GM21381 (cell line): Measurements from ENCODE around the gene GIMAP7.
A peak's percentile ranks its signal among the peaks of the same experiment; 100 is the strongest.
"Not testable (repeated sequence)": the region's sequence is repeated elsewhere in the genome, so short reads cannot be mapped to it uniquely, and the experiment has no call there.

Experiments
- ATAC-seq: cut with Tn5 transposase; IDR thresholded peaks from one replicate; pipeline ENCODE4 v1.9.1; 2021; ENCODE audit warnings: mild to moderate bottlenecking, moderate library complexity; ENCODE audit not compliant: unreplicated experiment

The GIMAP7 gene

DNA sequence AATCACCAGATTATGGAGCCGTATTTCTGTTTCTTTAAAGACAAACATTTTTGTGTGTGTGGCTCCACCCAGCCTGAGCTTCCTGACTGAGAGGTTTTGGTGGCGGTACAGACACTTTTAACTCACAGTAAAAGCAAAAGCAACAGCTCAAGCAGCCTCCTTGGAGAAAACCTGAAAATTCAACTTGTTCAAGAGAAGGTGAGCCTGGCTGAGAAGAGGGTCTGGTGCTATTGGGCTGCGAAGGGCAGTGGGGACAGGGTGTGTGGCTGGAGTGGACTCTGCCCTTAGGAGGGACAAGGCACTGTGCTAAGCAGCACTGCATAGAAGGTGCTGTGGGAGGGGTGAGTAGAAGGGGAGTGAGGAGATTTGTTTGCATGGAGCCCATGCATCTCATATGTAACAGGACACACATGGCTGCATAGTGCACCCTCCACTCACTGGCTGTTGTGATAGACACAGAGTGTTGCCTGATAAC lies at the start of gene GIMAP7:
GIMAP7 (plus strand) TSS at position 125 of the 475 bp plus-strand sequence. CDS start 5,103 bp downstream, outside the sequence.
- ATAC-seq: peak; percentile 52

DNA sequence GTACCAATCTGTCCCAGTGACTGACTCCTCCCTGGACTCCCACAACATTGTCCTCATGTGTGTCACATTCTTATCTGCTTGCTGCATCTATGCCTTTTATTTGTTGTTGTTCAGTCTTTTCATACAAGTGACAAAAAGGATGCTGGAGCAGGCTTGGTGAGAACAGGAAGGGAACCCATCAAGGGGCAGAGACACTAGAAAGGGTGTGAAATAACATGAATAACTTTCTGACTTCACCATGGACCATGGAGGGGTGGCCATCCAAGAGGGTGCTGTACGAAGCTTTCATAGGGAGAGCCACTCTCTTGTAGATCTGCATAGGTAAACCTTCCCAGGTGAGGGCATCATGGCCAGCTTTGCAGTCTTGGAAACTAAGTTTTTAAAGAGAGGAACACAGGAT lies 49.7 kb upstream of the GIMAP7 start:
- ATAC-seq: no peak

DNA sequence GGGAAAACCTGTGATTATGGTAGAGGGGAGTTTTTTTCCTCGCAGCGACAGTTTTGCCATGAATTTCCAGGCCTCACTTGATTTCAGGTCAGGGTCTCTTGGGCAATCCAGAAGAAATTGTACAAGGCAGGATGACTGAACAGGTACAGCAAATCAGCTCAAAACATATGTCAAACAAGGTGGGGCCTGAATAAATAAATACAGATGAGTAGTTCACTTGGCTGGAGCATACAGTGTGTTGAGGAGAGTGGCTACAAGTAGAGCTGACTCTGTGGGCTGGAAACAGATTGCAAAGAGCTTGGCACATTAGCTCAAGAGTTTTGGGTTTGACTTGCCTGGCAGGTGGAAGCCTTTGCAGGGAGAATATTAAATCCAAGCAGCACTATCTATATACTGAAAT lies 49.3 kb upstream of the GIMAP7 start:
- no peak for ATAC-seq

DNA sequence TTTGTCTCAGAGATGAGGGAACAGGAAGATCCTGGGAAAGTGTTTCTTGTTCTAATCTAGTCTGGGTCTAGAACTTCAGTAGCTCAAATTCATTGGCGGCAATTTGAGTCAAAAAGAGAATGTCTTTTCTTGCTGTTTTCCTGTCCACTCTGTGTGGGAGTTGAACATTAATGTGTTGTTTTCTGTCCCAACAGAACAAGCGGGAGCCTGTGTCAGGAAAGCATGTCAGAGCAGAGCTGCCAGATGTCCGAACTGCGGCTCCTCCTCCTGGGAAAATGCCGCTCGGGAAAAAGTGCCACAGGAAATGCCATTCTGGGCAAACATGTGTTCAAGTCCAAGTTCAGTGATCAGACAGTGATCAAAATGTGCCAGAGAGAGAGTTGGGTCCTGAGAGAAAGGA lies 48.2 kb upstream of the GIMAP7 start:
- no peak for ATAC-seq

DNA sequence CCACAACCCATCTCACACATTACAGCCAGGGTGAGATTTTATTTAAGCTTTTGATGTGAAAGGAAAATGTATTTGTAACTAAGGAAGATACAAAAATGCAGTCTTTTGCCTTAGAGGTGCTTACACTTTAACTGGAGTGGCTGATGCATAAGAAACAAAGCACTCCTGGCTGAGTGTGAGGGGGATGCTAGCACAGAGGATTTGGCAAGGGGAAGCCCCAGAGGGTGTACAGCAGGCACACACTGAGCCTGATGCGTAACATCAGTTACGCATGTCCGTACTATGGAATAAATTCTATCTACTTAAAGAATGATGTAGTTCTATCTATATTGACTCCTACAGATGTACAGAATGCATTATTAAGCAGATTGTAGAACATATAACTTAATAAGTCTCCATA lies 46.4 kb upstream of the GIMAP7 start:
- no peak for ATAC-seq

DNA sequence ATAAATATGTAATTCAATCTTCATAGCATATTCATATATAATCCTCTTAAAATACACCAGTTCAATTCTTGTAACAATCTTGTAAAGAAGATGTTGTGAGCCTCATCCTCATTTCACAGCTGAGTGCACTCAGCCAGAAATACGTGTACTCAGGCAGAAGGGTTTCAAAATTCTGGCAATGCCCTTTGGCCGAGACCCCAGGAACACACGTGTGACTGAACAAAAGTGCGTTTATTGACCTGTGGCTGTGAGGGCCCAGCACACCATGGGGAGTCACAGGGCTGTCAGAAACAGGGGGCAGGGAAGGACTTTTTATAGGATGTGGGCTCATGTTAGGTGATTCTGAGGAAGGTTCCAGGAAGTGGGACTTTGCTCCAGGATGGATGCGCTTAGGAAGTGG lies 42.8 kb upstream of the GIMAP7 start:
- no peak for ATAC-seq

DNA sequence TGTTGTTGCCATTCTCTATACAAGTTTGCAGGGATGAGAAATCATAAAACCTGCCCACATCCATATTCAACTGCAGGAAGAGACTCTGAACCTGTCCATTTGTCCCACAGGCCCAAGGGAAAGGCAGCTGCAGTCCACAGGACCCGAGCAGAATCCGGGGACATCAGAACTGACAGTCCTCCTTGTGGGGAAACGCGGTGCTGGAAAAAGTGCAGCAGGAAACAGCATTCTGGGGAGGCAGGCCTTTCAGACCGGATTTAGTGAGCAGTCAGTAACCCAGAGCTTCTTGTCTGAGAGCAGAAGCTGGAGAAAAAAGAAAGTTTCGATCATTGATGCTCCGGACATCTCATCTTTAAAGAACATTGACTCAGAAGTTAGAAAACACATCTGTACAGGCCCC lies 40.8 kb upstream of the GIMAP7 start:
- ATAC-seq: no peak

DNA sequence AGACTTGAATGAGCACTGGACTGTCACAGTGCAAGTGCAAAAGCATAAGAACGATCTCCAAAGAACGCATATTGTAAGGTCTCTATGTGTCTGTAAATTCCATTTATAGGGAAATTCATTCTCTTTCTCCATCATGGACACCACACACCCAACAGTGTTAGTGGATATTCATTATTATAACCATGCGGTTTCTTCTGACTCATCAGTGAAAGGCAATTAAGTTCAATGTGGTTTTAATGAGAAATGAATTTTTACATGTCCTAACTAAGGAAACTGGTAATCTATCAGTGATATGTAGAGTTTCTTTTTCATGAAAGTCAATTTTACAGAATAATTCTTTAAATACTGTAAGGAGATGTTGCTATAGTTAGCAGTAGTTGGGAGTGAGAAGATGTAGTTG lies 38.4 kb upstream of the GIMAP7 start:
- no peak for ATAC-seq

DNA sequence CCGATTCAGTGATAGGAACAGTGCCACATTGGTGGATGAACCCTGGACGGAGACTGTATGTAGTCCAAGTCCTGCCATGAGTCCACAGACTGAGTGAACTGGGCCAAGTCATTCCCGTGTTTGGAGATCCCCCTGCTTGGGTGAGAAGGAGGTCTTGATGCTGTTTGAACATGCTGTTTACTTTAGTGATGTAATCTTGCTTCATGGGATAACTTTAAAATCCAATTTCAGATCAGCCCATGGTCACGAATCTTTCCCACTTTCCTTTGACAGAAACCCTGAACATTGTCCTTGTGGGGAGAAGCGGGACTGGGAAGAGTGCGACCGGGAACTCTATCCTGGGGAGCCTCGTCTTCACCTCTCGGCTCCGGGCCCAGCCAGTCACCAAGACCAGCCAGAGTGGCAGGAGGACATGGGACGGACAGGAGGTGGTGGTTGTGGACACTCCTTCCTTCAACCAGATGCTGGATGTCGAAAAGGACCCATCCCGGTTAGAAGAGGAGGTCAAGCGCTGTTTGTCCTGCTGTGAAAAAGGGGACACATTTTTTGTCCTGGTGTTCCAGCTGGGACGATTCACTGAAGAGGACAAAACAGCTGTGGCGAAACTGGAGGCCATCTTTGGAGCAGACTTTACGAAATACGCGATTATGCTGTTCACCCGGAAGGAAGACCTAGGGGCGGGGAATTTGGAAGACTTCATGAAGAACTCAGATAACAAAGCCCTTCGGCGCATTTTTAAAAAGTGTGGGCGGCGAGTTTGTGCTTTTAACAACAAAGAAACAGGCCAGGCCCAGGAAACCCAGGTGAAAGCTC lies 37.6 kb upstream of the GIMAP7 start:
- ATAC-seq: no peak

DNA sequence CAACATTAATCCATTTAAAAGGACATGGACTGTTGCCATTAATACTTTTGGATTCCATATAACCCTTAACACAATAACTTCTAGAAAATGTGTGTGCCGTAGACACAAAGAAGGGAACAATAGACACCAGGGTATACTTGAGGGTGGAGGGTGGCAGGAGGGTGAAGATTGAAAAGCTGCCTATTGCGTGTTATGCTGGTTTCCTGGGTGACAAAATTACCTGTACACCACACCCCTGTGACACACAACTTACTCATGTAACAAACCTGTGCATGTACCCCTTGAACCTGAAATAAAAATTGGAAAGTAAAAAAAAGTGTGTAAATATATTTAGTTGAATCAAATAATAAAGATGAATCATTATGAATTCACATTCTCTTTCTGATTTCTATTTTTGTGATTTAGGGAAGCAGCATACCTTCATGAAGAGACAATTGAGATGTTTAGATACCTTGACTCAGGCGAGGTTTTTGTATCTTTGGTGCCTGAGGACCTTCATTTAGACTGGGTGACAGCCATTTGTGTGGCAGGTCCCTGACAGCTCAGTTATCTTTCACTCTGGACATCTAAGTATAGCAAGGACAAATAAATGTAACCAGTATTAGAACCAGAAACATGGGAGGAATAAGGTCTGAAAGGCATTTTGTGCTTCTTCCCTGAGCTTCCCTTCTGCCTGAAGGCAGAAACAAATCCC lies 35.5 kb upstream of the GIMAP7 start:
- ATAC-seq: no peak

DNA sequence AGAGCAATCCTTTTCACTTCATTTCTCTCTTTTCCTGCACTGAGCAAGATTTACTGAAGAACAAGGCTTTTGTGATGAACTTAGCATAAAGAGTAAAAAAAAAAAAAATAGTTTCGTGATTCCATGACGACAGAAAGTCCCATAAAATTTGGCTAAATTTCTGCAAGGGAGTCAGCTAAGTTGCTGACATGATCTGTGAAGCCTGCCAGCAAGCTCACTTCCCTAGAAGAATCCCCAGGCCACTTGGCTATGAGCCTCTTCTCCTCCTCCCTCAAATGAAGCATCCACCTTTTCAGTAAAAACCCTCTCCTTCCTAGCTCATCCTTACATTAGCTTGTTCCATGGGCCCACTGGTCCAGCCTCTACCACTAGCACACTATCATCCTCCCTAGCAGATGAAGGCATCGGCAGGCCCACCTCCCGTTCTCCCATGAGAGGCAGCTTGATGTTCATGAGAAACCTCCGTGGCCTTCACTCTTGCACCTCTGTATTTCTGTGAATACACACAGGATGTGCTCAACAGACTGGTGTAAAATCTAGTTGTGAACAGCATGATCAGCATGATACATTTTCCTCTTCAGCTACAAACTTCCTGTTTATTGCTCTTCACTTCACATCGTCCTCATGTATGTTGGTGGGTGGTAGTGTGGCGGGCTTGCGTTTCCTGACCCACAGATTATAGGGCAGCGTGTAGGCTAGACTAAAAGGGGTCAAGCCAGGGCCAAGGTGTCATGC lies 33.3 kb upstream of the GIMAP7 start:
- ATAC-seq: no peak

DNA sequence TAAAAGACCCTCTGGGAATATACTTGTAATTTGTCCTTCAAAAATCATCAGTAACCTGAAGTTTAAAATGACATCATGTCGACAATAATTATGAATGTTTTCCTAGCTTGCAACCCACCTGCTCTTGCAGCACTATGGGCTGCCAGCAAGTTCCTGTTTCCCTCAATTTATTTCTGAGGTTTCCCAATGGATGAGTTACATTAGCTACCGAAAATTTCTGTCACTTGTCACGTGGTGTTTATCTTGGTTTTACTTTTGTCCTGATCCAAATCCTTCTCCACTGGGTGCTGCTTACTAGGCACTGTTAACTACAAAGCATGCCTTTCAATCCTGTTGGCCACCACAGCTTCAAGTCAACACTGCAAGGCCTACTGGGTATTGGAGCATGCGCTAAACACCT lies 32.8 kb upstream of the GIMAP7 start:
- ATAC-seq: no peak

DNA sequence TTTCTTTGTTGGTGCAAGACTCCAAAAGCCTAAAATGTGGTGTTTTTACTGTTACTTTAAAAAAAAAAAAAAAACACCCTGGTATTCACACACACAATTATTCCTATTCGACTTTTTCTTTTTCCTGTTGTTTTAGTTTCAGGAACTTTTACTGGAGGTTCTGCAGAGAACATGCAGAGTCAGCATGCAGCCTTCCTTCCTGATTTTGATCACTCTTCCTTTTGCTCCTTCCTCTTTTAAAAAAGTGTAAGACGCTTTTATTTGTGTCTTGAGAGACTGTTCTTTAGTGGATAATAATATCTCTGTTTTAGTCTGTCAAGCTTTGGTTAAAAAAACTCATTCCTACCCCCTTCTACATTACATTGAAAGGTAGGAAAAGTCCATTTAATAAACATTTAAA lies 31.2 kb upstream of the GIMAP7 start:
- not testable (repeated sequence) for ATAC-seq

DNA sequence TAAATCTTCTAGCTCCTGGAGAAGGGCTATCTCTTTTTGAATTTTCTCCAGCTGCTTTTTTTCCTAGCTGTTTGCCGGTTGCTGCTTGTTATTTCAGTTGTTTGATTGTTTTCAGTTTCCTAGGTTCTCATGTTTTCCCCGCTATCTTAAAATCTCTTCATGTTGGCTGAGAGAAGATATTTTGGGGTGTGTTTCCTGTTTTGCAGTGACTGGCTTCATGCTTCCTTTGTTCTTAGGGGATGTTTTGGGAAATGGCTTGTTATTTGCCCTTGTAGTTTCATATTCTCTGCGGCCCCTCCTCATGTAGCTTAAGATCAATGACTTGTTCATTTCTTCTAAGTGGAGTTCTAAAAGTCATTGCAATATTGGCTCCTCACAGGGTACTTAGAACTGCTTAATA lies 30.6 kb upstream of the GIMAP7 start:
- not testable (repeated sequence) for ATAC-seq

DNA sequence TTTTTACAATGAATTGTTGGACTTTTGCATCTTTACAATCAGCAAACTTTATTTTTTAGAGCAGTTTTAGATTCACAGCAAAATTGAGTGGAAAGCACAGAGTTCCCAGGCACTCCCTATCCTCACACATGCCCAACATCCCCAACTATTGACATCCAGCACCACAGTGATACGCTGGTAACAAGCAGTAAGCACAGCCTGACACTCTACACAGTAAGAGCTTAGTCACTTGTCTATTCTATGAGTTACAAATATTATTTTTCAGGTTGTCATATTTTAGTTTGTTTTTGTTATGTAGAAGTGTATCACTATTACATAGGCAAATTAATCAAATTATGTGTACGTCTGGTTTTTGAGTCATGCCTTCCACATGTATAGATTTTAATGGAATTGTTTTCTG lies 27.0 kb upstream of the GIMAP7 start:
- no peak for ATAC-seq

DNA sequence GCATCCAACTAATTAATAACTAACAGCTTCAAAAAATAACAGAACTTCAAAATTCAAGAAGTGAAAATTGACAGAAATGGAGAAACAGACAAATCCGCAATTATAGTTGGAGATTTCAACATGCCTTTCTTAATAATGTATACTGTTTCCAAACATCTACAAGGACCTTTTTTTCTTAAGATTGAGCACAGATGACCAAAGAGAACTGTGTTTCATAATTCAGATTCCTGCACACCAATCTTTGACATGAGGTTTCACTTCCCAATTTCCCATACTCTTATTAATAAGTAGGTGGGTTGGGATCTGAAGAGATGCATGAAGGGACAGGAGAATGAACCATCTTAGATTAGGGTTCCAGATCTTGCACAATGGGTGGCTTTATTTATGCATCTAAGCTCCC lies 24.9 kb upstream of the GIMAP7 start:
- ATAC-seq: no peak

DNA sequence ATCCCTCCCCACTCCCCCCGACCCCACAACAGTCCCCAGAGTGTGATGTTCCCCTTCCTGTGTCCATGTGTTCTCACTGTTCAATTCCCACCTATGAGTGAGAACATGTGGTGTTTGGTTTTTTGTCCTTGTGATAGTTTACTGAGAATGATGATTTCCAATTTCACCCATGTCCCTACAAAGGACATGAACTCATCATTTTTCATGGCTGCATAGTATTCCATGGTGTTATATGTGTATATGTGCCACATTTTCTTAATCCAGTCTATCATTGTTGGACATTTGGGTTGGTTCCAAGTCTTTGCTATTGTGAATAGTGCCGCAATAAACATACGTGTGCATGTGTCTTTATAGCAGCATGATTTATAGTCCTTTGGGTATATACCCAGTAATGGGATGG lies 21.2 kb upstream of the GIMAP7 start:
- ATAC-seq: not testable (repeated sequence)

DNA sequence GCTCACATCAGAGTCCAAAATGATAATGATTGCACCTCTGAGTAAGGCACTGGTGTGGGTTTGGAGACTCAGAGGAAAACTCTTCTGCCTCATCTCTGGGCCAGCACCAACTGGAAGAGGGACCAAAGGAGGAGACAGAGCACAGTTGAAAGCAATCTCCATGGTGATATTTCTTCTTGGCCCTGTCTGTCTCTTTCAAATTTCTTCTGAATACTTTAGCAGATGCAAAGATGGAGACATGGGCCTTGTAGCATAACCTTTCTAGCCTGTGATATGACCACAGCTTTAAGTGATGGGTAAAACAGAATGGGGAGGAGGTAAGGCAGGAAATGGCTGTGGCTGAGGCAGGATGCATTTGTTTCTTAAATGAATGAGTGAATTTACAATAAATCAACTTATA lies 12.2 kb upstream of the GIMAP7 start:
- no peak for ATAC-seq

DNA sequence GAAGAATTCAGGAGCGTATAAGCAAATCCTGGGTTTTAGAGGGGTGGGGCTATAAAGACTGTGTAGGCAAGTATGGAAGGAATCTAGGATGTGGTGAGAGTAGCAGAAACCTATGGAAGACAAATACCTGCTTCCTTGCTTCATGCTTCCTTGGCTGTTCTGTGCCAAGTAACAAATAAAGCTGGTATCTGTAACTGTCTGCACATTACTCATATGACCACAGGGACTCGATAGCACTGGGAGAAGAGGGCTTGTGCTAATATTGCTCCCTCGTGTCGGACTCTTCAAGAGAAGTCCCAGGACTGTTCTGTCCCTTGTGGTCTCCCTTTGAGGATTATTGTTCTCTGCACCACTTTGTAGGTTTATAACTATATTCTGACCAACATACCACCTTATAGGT lies 11.5 kb upstream of the GIMAP7 start:
- ATAC-seq: no peak

DNA sequence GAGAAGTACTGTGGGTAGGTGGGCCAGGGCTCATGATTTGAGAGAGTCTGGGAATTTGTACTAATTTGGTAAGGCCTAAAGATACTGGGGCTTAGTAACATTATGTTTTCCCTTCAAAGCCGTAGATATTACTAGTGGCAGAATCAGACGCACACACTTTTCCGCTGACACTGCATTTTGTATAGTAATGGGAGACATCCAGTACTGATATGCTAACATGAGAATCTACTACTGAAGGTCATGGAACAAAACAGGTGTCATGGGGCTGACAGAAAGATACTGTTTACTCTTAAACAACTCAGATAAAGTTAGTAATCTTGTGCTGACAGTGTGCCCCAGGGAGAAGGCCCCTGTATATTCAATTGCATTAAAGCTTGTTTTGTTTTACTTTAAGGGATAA lies 11.1 kb upstream of the GIMAP7 start:
- ATAC-seq: no peak

DNA sequence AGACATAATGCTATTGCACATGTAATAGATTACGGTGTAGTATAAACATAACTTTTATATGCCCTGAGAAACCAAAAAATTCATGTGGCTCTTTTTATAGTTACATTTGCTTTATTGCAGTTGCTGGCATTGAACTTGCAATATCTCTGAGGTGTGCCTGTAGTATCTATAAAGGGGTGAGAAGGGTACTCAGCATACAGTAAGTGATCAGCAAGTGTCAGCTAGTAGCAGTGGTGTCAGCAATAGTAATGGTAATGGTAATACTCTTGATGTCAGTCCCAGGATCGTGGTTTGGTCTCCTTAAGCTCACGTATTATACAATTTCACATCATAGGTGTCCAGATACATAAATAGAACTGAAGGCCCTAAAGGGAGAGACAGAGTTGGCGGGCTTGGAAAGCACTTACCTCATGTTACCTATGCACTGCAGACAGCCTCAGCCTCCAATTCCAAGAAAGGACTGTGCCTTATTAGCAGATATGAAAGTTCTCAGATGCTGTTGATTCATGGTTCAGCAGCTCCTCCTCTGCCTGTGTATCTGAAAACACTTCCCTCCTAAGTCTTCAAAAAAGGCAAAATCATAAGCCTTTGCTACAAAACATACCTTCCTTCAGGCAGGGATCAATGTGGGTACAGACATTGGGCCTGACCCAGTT lies 6.6 kb upstream of the GIMAP7 start:
- no peak for ATAC-seq
